CD4-positive, alpha-beta T cell treated with Interleukin-21 for 1 hour (primary cell): ENCODE measurements around the gene NUDCD3.

Experiments used
- DNase-seq: peaks from one replicate; pipeline ENCODE4 v3.0.0-alpha.2; 2020

Gene NUDCD3

DNA sequence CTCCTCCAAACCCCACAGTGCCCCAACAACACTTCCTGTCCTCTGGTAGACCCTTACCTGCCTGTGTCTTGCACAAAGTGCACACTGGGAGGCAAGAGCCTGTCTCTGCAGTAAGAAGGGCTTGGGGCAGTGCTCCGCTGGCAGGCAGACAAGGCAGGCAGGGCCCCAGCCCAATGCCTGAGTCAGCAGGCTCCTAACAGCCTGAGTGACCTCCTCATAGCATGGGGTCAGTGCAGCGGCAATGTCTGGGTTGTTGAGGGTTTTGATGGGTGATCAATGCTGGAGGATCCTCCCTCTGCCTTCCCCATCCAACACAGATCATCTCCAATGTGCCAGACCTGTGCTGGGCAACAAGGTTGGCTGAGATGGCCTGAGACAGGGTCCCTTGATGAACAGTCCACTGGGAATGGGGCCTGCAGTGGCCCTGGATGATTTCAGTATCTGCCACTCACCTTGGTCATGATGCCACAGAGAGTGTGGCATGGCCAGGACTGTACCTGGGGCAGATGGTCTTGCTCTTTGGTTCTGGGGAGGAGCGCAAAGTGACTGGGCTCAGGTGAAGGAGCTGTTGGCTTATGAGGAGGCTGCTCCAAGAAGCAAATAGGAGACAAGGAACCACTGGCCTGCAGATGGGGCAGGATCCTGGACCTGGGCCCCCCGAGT lies 109.5 kb downstream of the NUDCD3 start:
- DNase-seq: no peak

GRCh38 chr7:44380189-44380830 lies 110.1 kb downstream of the NUDCD3 start:
- DNase-seq: no peak

DNA sequence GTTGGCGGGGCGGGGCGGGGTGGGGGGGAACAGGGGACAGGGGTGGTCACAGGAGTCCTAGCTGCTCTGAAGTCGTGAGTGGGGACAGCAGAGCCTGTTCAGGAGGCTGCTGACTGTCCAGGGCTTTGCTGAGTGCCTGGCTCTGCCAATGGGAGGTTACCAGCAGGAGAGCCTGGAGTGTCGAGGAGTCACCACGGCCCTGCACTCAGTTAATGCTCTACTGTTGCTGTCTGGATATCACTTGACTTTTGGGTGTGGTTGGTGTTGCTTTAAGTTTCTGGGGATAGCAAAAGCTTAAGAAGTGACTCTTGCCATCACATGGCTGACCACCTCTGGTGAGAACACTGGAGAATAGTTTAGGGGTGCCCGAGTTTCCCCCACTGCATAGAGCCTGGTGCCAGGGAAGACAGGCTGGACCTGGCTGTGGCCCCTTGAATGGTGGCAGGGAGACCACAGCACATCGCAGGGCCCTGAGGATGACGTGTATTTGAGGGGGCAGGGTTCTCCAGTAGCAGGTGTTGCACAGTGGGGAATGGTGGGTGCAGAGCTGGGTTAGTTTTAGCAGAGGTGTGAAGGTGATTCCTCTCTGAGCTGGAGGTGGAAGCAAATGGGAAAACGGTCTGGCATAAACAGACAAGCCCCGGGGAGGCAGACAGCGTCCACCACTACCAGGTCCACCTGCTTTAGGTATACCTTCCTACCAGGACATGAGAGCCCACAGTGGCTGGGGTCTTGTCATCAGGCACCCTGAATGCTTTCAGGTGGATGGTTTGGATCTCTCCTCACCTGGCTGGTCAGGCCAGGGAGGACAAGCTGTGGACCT lies 110.9 kb downstream of the NUDCD3 start:
- DNase-seq: no peak

DNA sequence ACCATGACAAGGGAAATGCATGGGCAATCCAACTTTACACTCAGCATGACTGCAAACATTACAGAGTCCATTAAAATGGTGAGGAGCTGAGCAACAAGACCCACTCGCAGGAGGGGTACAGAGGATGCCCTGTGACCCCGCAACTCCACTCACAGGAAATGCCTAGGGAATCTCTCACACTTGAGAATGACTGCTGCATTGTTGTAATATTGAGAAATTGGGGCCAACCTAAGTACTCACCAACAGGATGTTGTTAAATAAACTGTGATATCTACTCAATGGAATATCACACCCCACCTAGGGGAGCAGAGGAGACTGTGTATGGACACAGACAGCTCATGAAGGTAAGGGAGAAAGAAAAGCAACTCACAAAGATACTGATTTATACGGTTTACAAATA lies 111.7 kb downstream of the NUDCD3 start:
- no peak for DNase-seq

DNA sequence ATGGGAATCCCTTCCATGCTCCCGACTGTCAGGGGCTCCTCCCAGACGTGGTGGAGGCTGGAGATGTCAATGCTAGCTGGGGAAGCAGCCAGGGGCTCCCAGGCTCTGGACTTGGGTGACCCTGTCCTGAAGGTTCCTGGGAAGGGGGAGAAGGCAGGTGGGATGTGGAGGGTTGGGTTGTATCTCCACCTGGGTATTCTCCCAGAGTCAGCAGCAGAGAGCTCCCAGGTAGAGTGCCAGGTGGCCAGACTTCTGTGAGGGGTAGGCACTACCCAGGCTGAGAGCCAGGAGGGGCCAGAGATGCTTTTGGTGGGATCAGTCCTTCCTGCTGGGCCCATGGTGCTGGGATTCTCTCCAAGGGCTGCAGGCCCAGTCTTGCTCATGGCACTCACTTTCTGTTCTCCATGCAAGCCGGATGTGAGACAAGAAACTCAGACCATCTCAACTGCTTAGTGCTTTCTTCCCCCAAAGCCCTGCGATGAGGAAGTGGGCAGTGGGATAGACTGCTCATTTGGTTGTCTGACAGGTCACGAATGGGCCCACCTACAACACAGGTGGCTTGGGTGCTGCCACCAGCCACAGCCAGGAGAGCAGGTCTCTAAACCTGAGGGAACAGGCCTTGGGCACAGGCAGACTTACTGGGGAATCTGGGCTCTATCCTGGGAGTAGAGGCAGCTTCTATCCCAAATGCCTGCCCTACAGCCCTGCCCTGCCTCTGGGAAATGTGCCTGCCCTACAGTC lies 112.6 kb downstream of the NUDCD3 start:
- DNase-seq: no peak

- DNase-seq: no peak
Observed at GRCh38 chr7:44377134-44377463, 113.4 kb downstream of the NUDCD3 start.

DNA sequence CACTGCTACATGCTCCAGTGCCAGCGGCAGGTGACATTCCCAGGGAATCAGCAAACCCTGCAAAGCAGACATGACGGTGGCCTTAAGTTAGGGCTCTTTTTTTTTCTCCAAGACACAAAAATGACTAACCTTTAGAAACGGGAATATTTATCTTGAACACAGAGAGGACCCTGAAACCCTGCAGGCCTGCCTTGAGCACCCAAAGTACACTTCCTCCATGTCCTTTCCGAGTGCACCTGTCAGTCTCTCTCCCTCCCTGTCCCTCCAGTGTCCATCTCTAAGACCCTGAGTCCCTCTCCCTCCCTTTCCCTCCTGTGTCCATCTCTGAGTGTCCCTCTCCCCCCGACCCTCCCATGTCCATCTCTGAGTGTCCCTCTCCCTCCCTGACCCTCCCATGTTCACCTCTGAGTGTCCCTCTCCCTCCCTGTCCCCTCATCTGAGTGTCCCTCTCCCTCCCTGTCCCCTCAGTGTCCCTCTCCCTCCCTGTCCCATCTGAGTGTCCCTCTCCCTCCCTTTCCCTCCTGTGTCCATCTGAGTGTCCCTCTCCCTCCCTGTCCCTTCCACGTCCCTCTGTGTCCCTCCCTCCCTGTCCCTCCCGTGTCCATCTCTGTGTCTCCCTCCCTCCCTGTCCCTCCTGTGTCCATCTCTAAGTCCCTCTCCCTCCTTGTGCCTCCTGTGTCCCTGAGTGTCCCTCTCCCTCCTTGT lies 113.9 kb downstream of the NUDCD3 start:
- DNase-seq: no peak

- no peak for DNase-seq
Observed at GRCh38 chr7:44375926-44376342, 114.5 kb downstream of the NUDCD3 start.

DNA sequence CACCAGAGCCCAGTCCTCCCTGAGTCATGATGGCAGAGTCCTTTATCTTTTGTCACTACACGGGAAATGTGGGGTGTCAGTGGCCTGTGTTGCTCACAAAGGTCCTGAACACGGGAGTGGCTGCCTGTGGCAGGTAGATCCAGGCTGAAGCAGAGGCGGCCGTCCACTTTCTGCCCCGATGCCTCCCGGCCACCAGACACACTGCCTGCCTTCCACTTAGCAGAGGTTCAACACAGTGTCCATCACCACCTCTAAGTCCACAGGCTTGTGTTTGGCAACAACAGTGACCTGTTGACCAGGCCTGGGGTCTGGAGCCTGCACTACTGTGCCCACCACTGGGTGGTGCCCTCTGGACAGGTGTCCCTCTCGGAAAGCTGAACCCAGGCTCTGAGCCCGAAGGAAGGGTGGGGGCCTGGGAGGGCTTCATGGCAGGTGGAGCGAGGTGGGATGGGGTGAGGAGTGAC lies 115.2 kb downstream of the NUDCD3 start:
- no peak for DNase-seq

GRCh38 chr7:44374007-44374763 lies 116.3 kb downstream of the NUDCD3 start:
- DNase-seq: no peak

DNA sequence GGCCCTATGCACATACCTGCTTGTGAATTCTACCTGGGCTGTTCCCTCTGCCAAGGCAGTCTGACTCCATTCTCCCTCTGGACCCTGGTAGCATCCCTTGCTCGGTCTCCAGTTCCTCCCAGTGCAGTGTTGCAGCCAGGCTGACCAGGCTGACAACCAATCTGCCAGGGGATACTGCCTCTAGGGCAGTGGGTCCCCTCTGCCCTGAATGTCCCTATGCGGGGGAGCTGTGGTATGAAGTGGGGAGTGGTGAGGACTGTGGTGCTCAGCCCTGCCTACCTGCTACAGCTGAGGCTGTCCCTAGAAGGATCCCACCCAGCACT lies 117.1 kb downstream of the NUDCD3 start:
- no peak for DNase-seq

GRCh38 chr7:44372560-44373417 lies 117.7 kb downstream of the NUDCD3 start:
- no peak for DNase-seq

- no peak for DNase-seq
Observed at GRCh38 chr7:44368885-44369284, 121.6 kb downstream of the NUDCD3 start.

GRCh38 chr7:44368455-44368854 lies 122.0 kb downstream of the NUDCD3 start:
- DNase-seq: no peak

GRCh38 chr7:44367475-44368043 lies 122.9 kb downstream of the NUDCD3 start:
- no peak for DNase-seq

DNA sequence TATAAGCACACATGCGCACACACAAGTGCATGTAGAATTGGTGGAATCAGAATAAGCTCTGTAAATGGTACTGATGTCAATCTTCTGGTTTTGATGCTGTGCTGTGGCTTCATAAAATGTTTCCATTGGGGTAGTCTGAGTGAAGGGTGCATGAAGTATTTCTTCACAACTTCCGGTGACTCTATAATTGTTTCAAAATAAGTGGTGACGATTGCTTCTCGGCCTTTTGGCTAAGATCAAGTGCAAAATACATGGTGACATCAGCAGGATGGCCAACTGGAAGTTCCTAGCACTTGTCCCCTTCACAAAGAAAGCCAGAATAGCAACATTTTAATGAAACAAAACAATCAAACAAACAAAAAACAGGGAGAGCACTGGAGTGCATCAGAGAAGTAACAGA lies 123.5 kb downstream of the NUDCD3 start:
- DNase-seq: no peak

GRCh38 chr7:44353668-44354067 lies 136.8 kb downstream of the NUDCD3 start:
- DNase-seq: no peak

DNA sequence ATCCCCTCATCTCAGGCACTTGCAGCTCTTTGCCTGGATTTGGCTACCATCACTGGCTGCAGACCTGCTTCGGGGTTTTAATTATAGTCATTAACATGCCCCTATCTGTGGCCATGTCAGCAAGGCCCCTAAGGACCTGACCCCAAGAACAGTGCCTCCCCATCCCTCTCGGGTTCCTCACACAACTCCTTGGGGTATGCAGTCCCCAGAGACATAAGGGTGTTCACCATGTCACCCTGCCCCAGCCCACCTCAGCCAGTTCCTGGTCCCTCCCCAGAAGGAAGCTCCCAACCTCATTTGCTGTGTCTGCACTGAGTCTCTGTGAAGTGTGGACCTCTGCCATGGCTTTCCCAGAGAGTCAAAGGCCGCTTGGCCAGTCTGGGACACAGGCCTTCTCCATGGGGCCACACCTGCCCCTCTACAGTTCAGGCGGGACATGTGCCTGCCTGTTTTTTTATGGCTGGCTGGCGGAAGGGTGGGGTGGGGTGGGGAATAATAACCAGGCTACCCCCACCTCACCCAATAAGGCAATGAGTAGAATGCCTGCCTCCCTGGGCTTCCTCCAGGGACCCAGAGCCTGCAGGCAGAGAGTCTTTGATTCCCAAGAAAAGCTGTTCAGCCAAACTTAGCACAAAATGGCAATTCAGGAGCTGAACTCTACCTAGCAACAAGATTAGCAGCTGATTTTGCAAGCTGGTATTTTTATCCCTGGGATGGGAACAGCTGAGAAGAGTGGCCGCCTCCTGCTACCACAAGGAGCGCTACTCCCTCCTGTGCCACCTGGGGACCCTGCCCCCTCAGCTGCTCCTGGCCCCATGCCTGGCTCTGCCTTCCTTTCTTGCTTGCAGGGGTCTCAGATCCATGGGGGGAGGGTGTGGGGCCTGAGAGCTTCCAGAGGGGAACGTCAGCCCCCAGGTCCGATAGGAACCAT lies 141.3 kb downstream of the NUDCD3 start:
- no peak for DNase-seq

GRCh38 chr7:44348300-44348699 lies 142.2 kb downstream of the NUDCD3 start:
- DNase-seq: peak; percentile 6
